ENCODE results near the gene CHST11.
A peak's percentile ranks its signal among the peaks of the same experiment; 100 is the strongest.

The CHST11 gene

GRCh38 chr12:104735801-104736200, 279.1 kb downstream of the CHST11 start:
- FAIRE-seq (no peak), DNase-seq (ENCODE audit: insufficient read length, low spot score) (no peak)
- no peak for TF ChIP-seq TAF1 (IDR thresholded peaks at IDR 0.05; ENCODE audit: low read depth, low read length)
- TF ChIP-seq POLR2A (IDR thresholded peaks at IDR 0.05; ENCODE audit: low read depth, low read length) = no peak
- TF ChIP-seq PAX5 (IDR thresholded peaks at IDR 0.05; ENCODE audit: insufficient read depth, low read length, severe bottlenecking) = no peak
- TF ChIP-seq POLR2AphosphoS5 (IDR thresholded peaks at IDR 0.05; ENCODE audit: low read depth, low read length) = no peak
- TF ChIP-seq POU2F2 (IDR thresholded peaks at IDR 0.05; ENCODE audit: low read depth, low read length) = no peak
- no peak for TF ChIP-seq SPI1 (IDR thresholded peaks at IDR 0.05; ENCODE audit: low read depth, low read length)

- DNase-seq (ENCODE audit: insufficient read length, low spot score) = no peak
- no peak for FAIRE-seq
These were observed 279.6 kb downstream of the CHST11 start for GRCh38 chr12:104736307-104736706.

GRCh38 chr12:104737113-104737512, 280.4 kb downstream of the CHST11 start:
- DNase-seq (ENCODE audit: insufficient read length, low spot score) (no peak), FAIRE-seq (peak; percentile 23)

More at GRCh38 chr12:104736307-104736706, 279.6 kb downstream of the CHST11 start:
- no peak for TF ChIP-seq PAX5 (IDR thresholded peaks at IDR 0.05; ENCODE audit: insufficient read depth, low read length, severe bottlenecking)
- TF ChIP-seq SPI1 (IDR thresholded peaks at IDR 0.05; ENCODE audit: low read depth, low read length) = no peak
- TF ChIP-seq POLR2A (IDR thresholded peaks at IDR 0.05; ENCODE audit: low read depth, low read length) = no peak
- TF ChIP-seq TAF1 (IDR thresholded peaks at IDR 0.05; ENCODE audit: low read depth, low read length) = no peak
- TF ChIP-seq POU2F2 (IDR thresholded peaks at IDR 0.05; ENCODE audit: low read depth, low read length) = no peak
- TF ChIP-seq POLR2AphosphoS5 (IDR thresholded peaks at IDR 0.05; ENCODE audit: low read depth, low read length) = no peak

GRCh38 chr12:104737791-104738301, 281.1 kb downstream of the CHST11 start:
- DNase-seq (ENCODE audit: insufficient read length, low spot score) (no peak), FAIRE-seq (no peak)
- TF ChIP-seq POLR2AphosphoS5 (IDR thresholded peaks at IDR 0.05; ENCODE audit: low read depth, low read length) (no peak), PAX5 (IDR thresholded peaks at IDR 0.05; ENCODE audit: insufficient read depth, low read length, severe bottlenecking) (no peak)

More at GRCh38 chr12:104737113-104737512, 280.4 kb downstream of the CHST11 start:
- no peak for TF ChIP-seq SPI1 (IDR thresholded peaks at IDR 0.05; ENCODE audit: low read depth, low read length)
- no peak for TF ChIP-seq POU2F2 (IDR thresholded peaks at IDR 0.05; ENCODE audit: low read depth, low read length)
- no peak for TF ChIP-seq PAX5 (IDR thresholded peaks at IDR 0.05; ENCODE audit: insufficient read depth, low read length, severe bottlenecking)
- TF ChIP-seq POLR2A (IDR thresholded peaks at IDR 0.05; ENCODE audit: low read depth, low read length) = no peak
- no peak for TF ChIP-seq POLR2AphosphoS5 (IDR thresholded peaks at IDR 0.05; ENCODE audit: low read depth, low read length)
- no peak for TF ChIP-seq TAF1 (IDR thresholded peaks at IDR 0.05; ENCODE audit: low read depth, low read length)

GRCh38 chr12:104738331-104738730, 281.6 kb downstream of the CHST11 start:
- TF ChIP-seq SPI1 (IDR thresholded peaks at IDR 0.05; ENCODE audit: low read depth, low read length) (no peak), POU2F2 (IDR thresholded peaks at IDR 0.05; ENCODE audit: low read depth, low read length) (no peak)
- FAIRE-seq = no peak
- no peak for DNase-seq (ENCODE audit: insufficient read length, low spot score)

- DNase-seq (ENCODE audit: insufficient read length, low spot score) (no peak), FAIRE-seq (peak; percentile 76)
These were observed 282.3 kb downstream of the CHST11 start for GRCh38 chr12:104738776-104739642.

GRCh38 chr12:104740668-104741067, 283.9 kb downstream of the CHST11 start:
- FAIRE-seq = peak; percentile 88
- DNase-seq (ENCODE audit: insufficient read length, low spot score) = no peak
- TF ChIP-seq SPI1 (IDR thresholded peaks at IDR 0.05; ENCODE audit: low read depth, low read length) (peak; percentile 82), TAF1 (IDR thresholded peaks at IDR 0.05; ENCODE audit: low read depth, low read length) (no peak), POU2F2 (IDR thresholded peaks at IDR 0.05; ENCODE audit: low read depth, low read length) (no peak), POLR2AphosphoS5 (IDR thresholded peaks at IDR 0.05; ENCODE audit: low read depth, low read length) (peak; percentile 48; the same call in 1 of the 2 replicates)

More at GRCh38 chr12:104738776-104739642, 282.3 kb downstream of the CHST11 start:
- TF ChIP-seq POU2F2 (IDR thresholded peaks at IDR 0.05; ENCODE audit: low read depth, low read length) (no peak), SPI1 (IDR thresholded peaks at IDR 0.05; ENCODE audit: low read depth, low read length) (no peak), POLR2AphosphoS5 (IDR thresholded peaks at IDR 0.05; ENCODE audit: low read depth, low read length) (no peak)

GRCh38 chr12:104741077-104741476, 284.3 kb downstream of the CHST11 start:
- no peak for FAIRE-seq
- TF ChIP-seq SPI1 (IDR thresholded peaks at IDR 0.05; ENCODE audit: low read depth, low read length) = no peak
- no peak for TF ChIP-seq POLR2AphosphoS5 (IDR thresholded peaks at IDR 0.05; ENCODE audit: low read depth, low read length)
- no peak for TF ChIP-seq TAF1 (IDR thresholded peaks at IDR 0.05; ENCODE audit: low read depth, low read length)
- no peak for TF ChIP-seq POU2F2 (IDR thresholded peaks at IDR 0.05; ENCODE audit: low read depth, low read length)
- no peak for TF ChIP-seq PAX5 (IDR thresholded peaks at IDR 0.05; ENCODE audit: insufficient read depth, low read length, severe bottlenecking)
- no peak for TF ChIP-seq POLR2A (IDR thresholded peaks at IDR 0.05; ENCODE audit: low read depth, low read length)
- no peak for DNase-seq (ENCODE audit: insufficient read length, low spot score)

- no peak for DNase-seq (ENCODE audit: insufficient read length, low spot score)
- no peak for FAIRE-seq
- TF ChIP-seq SPI1 (IDR thresholded peaks at IDR 0.05; ENCODE audit: low read depth, low read length) (no peak), POLR2A (IDR thresholded peaks at IDR 0.05; ENCODE audit: low read depth, low read length) (no peak), TAF1 (IDR thresholded peaks at IDR 0.05; ENCODE audit: low read depth, low read length) (no peak), POU2F2 (IDR thresholded peaks at IDR 0.05; ENCODE audit: low read depth, low read length) (no peak), PAX5 (IDR thresholded peaks at IDR 0.05; ENCODE audit: insufficient read depth, low read length, severe bottlenecking) (no peak), POLR2AphosphoS5 (IDR thresholded peaks at IDR 0.05; ENCODE audit: low read depth, low read length) (no peak)
These were observed 285.0 kb downstream of the CHST11 start for GRCh38 chr12:104741497-104742367.
